ENCODE data around the gene ANKLE1.
A peak's percentile ranks its signal among the peaks of the same experiment; 100 is the strongest.
"Not testable (repeated sequence)": the region's sequence is repeated elsewhere in the genome, so short reads cannot be mapped to it uniquely, and the experiment has no call there.

Gene ANKLE1

DNA sequence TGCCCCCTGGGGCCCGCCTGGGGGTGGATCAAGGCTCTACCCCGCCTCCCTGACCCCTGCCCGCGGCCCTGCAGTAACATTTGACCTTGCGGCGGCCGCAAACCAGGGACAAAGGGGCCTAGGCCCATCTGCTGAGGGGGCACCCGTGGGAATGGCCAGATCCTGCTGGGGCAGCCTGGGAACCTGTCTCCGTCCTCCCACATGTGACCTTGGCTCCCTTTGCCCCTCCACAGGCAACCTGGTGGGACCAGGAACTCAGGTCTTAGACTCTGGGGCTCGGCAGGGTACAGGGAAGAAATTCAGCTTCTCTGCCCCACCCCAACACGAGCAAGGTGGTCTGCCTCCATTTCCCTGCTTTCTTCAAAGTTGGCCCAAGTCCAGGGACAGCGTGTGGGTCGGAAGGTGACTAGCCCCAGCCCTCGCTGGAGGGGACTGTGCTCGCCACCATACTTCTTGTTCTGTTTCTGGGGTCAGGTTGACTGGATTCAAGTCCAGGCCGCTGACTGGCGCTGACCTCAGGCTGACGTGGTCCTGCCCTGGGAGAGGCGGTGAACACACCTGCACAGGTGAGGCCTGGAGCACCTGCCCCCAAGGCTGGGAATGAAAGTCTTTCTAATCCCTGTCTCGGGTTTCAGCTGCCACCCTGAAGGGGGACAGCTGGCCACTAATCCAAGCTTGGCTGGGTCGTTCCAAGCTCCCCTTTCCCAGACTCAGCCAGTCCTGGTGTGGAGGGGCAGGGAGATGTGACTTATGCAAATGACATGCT lies 33.5 kb upstream of the ANKLE1 start:
- DNase-seq (ENCODE audit: low read depth): no peak

DNA sequence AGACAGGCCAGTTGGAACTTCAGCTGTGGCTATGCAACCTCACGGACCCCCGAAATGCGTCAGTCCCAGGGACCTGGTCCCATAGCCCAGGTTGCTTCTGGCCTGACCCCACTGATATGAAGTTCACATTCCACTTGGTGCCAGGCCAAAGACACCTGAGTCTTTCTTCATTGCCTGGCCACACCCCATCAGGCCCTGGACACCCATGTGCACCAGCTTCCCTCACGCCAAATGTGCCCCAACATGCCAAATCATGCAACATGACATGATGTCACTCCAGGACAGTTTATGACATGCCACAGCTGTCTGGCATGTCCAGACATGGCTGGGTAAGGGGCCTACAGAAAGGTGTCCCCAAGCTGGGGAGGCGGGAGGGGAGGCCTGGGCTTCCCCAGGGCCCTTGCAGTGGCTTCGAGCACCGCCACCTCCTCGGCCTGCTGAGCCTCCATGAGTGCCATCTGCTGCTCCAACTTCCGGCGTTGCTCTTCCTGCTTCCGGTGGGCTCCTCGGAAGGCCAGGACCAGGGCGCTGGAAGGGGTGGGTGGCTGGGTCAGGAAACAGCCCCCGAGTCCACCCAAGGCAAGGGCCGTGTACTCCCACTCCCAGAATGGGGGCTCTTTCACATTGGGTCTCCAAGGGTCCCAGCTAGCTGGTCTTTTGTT lies 31.7 kb upstream of the ANKLE1 start:
- no peak for DNase-seq (ENCODE audit: low read depth)

DNA sequence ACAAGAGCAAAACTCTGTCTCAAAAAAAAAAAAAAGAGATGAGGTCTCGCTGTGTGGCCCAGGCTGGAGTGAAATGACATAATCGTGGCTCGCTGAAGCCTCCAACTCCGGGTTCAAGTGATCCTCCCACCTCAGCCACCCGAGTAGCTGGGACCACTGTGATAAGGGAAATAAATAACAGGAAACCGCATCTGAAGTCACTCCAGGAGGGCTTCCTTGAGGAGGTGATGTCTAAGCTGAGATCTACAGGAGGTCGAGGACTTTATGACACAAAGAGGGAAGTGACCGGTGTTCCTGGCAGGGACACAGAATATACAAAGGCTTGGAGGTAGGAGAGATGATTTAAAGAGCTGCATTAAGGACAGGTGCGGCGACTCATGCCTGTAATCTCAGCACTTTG lies 27.1 kb upstream of the ANKLE1 start:
- DNase-seq (ENCODE audit: low read depth): no peak

DNA sequence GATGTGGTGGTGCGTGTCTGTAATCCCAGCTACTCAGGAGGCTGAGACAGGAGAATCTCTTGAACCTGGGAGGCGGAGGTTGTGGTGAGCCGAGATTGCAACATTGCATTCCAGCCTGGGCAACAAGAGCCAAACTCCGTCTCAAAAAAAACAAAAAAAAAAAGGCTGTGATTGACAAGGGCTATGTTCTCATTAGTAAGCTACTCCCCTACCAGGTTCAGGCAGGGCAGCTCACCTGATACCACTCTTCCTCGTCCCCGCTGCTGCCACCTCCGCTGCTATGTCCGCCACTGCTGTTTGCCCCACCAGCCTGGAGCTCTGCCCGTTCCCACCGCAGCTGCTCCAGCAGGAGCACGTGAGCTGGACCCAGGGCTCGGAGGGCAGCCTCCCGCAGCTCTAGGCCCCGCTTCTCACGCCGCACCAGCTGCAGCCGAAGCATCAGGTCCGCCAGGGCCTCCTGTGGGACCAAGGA lies 26.5 kb upstream of the ANKLE1 start:
- DNase-seq (ENCODE audit: low read depth): peak; percentile 70

DNA sequence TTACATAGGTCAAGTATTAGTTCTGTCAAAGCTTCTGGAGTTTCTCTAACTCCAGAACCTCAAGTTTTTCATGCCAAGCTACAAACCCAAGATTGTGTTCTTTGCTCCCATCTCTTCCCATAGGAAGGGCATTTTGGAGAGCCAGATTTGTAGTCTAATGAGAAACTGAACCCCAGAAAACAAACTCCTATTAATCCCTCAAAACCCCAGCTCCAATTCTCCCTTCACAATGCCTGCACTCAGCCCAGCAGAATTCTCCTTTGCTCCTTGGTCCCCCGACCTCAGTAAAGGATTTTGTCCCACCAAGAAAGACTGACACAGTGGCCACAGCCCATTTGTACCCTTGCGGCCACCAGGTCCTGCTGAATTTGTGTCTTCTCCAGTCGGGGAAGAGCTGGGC lies 25.6 kb upstream of the ANKLE1 start:
- DNase-seq (ENCODE audit: low read depth): no peak

DNA sequence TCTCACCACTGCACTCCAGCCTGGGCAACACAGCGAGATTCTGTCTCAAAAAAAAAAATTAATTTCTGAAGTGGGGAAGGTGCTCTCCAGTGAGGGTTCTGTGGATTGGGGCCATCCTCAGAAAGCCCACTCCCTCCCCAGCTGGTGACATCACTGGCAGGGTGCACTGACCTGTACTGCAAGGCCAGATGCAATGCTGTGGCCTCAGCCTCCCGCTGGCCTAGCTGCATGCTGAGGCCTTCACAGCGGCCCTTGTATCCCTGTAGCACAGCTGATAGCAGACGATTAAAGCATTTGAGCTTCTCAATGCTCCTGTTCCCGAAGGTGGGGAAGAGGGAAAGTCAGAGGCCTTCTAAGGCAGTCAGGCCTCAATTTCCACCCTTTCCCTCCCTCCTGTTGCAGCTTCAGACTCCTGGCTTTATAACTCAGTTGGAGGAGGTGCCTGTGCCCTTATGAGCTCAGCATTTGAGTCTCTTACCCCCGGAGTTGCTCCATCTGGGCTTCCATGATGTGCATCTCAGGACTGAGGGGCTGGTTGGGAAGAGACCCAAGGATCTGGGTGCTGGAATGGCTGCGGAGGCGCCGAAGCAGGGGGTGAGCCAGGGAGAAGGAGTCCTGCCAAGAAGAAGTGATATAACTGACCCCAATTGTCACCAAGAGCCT lies 22.5 kb upstream of the ANKLE1 start:
- peak; percentile 33 for DNase-seq (ENCODE audit: low read depth)

DNA sequence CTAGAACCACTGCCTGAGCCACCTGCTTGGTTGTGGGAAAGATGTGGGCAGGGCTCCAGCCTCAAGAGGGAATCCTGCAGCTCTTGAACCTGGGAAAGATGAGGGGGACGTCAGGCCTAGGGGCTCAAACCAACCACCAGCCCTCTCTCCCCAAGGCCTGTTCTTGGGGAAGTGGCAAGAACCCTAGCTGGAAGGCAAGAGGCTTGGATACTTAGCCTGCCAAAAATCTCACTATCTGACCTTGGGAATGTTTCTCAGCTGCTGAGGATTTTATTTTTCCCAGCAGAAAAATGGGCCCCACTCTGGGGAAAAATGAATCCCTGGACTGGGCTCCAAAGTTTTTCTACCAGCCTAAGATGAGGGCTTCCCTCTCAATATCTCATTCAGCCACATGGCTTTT lies 21.8 kb upstream of the ANKLE1 start:
- DNase-seq (ENCODE audit: low read depth): no peak

DNA sequence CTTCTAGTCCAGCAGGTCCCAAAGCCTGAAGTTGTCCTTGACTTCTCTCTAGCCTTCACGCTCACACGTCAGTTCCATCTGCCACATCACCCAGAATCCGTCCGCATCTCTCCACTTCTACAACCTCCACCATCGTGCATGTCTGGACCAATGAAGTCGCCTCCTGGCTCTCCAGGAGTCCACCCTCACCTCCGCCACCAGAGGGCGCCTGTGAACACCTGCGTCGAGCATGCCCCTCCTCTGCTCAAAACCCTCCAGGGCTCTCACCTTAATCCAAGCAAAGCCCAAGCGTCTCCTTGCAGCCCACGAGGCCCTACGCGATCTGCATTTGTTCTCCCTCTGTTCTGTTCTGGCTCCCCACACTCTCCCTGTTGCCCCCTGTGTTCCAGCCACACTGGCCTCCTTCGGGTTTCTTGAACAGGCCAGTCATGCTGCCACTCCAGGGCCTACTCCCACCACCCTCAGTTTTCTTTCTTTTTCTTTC lies 20.8 kb upstream of the ANKLE1 start:
- peak; percentile 64 for DNase-seq (ENCODE audit: low read depth)

DNA sequence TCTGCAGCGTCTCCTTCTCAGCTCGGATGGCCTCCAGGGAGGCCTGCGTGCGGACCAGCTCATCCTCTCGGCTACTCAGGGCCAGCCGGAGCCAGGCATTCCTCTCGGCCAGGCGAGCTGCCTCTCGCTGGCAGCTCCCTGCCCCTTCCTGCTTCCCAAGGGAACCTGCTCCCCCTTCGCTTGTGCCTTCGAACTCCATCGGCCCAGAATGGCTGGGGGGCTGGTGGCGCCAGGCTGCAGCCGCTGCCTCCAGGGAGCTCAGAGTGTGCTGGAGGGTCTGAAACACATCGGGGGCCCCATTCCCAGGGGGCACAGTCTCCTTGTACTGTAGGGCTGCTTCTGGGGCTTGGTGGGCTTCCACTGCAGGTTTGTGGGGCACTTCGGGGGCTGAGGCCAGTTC lies 19.1 kb upstream of the ANKLE1 start:
- DNase-seq (ENCODE audit: low read depth): no peak

DNA sequence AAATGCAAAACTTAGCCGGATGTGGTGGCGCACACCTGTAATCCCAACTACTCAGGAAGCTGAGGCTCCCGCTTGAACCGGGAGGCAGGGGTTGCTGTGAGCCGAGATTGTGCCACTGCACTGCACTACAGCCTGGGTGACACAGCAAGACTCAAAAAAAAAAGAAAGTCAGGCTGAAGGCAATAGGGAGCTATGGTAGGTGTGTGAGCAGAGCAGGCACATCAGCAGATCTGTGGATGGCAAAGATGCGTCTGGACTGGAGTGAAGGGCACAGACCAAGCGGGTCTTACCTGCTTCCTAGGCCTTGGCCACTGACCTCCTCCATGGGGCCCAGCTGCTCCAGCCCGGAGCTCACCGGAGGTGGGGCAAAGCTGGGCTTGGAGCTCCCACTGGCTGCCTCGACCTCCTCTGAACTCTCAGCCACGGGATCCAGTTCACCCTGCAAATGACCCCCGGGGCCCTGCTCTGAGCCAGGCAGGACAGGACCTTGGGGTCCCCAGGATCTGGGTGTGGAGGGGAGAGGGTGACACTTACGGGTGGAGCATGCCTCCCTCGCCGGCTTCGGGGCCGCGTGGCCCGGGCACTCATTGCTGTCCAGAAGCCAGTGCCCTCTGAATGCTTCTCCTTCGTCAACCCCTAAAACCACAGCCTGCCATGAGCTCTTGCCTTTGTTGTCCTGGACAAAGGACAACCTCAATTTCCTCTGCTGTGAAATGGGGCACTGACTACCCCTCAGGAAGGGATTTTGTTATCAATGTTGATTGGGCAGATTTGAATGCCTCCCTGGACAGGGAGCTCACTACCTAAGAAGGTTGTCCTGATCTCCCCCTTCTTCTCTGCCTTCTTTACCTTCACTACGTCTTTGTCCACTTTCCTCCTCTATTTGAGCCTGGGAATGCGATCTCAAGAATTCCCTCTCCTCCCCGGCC lies 17.7 kb upstream of the ANKLE1 start:
- DNase-seq (ENCODE audit: low read depth): no peak

DNA sequence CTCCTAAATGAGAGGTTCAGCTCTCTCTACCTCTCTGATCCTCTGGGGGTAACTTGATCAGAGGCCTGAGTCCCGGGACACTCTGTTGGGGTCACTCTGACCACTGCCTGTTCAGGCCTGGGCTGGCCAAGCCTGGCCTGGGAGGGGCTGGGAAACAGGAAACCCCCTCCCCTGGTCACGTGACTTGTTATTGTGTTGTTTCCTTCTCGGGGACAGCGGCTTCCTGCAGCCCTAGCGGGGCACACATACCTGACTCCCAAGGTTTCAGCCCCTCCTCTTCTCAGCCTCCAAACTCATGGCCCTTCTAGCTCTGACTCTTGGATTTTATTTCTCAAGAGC lies 17.1 kb upstream of the ANKLE1 start, which contains the start of gene USHBP1:
USHBP1 (minus strand) TSS at position 105 of the 339 bp plus-strand sequence. CDS start 446 bp downstream, outside the sequence.
- no peak for DNase-seq (ENCODE audit: low read depth)

DNA sequence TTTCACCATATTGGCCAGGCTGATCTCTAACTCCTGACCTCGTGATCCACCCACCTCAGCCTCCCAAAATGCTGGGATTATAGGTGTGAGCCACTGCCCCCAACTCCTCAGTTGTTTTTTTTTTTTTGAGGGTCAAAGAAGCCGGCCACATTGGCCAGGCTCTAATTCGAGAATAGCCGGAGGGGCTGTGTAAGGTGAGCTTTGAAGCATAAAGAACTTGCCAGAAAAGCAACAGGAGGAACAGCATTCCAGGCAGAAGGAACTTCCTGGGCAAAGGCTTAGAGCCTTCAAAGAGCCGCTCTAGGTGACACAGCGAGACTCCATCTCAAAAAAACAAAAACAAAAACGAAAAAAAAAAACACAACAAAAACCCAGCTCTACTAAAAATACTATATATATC lies 15.7 kb upstream of the ANKLE1 start:
- no peak for DNase-seq (ENCODE audit: low read depth)

DNA sequence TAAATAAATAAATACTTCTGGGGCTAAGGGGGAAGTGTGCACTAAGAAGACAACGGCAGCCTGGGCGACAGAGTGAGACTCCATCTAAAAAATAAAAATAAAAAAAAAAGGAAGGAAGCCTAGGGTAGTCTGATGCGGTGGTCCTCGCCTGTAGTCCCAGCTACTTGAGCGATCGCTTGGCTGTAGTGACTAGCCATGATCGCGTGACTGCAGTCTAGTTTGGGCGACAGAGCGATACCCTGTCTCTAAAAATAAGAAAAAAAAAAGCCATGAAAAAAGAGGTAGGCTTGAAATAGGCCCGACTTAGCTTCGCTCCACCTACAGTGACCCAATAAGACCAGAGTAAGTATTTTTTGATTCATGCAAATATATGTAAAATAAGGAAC lies 15.1 kb upstream of the ANKLE1 start:
- DNase-seq (ENCODE audit: low read depth): no peak

DNA sequence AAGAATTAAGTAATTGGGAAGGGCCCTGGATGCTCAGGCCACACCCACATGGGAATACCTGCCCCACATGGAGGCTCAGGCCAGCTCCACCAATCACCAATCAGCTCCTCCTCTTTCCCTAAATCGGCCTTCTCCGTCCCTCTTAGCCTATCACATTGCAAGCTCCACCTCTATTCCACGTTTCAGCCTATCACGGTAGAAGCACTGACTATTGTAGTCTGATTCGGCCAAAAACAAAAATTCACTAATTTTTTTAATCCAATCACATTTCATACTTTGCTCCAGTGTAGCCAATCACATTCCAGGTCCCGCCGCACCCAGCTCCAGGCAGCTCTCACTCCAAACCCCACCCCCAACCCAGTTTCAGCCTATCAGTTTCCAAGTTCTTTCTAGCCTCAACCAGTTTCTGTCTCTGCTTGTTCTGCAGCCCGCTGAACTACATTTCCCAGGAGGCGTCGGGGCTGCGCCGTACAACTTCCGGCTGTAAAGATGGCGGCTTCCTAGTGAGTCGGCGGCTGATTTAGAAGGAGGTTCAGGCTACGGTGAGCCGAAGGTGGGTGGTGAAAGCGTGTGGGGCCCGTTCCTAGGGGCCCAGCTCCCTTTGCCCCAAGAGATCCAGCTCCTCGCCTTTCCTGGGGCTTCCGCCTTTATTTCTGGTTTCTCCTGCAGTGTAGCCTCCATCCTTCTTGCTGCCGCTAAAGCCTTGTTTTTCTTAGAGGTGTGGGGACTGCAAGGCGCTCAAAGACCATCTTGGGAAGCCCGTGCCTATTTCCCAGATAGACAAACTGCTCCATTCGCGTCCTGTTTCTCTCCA lies 14.5 kb upstream of the ANKLE1 start, which contains the start of gene BABAM1:
BABAM1 (plus strand) TSS at position 469 of the 814 bp plus-strand sequence. CDS start 1,364 bp downstream, outside the sequence.
- peak; percentile 100 for DNase-seq (ENCODE audit: low read depth)

DNA sequence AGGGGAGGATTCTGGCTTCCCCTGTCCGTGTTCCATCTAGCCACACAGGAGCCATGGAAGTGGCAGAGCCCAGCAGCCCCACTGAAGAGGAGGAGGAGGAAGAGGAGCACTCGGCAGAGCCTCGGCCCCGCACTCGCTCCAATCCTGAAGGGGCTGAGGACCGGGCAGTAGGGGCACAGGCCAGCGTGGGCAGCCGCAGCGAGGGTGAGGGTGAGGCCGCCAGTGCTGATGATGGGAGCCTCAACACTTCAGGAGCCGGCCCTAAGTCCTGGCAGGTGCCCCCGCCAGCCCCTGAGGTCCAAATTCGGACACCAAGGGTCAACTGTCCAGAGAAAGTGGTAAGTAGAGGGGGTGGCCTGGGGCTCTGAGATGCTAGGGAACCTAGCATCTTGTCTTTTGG lies 12.9 kb upstream of the ANKLE1 start:
- DNase-seq (ENCODE audit: low read depth): no peak

DNA sequence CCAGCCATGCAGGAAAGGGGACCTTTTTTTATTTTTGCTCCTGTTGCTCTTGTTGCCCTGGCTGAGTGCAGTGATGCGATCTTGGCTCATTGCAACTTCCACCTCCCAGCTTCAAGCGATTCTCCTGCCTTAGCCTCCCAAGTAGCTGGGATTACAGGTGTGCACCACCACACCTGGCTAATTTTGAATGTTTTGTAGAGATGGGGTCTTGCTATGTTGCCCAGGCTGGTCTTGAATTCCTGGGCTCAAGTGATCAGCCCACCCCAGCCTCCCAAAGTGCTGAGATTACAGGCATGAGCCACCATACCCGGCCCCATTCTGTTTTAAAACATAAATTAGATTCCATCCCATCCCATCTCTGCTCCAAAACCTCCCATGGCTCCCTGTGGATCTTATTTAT lies 6.8 kb upstream of the ANKLE1 start:
- DNase-seq (ENCODE audit: low read depth): not testable (repeated sequence)

DNA sequence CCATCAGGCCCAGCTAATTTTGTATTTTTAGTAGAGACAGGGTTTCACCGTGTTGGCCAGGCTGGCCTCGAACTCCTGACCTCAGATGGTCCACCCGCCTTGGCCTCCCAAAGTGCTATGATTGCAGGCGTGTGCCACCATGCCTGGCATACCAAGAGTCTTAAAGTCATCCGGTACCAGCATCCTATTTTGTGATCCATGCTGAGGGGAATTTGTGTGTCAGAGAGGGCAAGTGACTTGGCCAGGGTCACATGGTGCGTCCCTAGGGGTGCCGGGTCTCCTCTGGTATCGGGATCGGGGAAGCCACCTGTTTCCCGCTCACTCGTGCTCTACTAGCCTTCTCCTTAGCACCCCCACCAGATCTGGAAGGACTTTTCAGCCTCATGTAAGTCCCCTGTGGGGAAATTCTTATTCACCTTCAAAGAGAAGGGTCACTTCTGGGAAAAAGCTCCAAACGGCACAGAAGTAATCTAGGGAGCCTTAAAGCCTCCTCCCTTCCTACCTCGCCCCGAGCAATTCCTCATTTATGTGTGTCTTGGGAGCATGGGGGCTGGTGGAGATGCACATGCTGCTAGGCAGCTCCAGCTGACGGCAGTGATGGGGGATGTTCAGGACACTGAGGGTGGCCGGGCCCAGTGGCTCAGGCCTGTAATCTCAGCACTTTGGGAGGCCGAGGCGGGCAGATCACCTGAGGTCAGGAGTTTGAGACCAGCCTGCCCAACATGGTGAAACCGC lies 6.1 kb upstream of the ANKLE1 start:
- DNase-seq (ENCODE audit: low read depth): no peak

DNA sequence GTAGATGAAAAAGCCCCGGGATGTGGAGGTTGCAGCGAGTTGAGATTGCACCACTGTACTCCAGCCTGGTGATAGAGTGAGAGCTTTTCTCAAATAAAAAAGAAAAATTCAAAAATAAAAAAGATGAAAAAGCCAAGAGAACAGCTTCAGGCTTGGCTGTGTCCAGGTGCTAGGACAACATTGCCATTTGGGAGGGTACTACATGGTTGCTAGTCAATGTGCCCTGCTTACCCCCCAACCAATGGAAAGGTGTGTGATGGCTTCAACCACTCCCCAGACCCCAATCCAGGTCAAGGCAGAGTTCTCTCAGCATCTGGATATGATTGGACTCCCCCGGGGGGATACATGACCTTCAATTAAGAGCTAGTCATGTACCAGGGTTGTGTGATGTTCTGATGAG lies 2.3 kb upstream of the ANKLE1 start:
- no peak for DNase-seq (ENCODE audit: low read depth)

DNA sequence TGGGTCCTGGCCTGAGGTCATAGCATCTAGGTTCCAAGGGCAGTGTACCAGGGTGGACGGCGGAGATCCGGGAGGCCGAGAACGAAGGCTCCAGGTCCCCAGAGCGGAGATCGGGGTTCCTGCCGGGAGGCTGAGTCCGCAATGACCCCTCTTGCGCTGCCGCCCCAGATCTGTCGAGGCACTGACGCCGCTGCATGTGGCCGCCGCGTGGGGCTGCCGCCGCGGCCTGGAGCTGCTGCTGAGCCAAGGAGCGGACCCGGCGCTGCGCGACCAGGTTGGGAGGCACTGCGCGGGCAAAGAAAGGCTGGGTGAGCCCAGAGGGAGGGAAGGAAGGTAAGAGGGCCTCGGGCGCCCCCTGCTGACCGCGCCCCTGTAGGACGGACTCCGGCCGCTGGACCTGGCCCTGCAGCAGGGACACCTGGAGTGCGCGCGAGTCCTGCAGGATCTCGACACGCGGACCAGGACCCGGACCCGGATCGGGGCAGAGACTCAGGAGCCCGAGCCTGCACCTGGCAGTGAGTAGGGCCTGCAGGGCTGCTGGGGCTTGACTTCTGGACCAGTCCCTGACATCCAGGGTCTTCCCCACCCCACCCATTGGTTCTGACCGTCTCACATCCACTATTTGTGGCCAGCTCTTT lies 906 bp downstream of the ANKLE1 start:
- peak; percentile 59 for DNase-seq (ENCODE audit: low read depth)
